ENCODE results near the gene FIGN.

DNA sequence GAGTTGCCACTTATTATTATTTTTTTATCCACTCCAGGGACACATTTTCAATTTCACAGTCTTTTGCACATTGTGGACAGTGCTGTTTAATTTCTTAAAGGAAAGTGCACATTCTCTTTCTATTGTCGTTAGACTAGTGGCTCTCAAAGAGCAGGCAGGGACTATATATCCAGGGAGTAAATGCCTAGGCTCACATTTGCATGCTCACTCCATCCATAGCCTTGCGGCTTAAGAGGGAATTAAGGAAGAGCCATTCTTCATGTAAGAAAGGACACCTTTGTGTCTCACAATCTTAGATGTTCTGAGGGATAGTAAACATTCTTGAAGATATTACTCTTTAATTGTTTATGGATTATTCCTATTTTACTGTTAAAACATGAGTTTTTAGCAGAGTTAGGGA is 70.8 kb downstream of the FIGN start:
- TF ChIP-seq, protein P1, sequence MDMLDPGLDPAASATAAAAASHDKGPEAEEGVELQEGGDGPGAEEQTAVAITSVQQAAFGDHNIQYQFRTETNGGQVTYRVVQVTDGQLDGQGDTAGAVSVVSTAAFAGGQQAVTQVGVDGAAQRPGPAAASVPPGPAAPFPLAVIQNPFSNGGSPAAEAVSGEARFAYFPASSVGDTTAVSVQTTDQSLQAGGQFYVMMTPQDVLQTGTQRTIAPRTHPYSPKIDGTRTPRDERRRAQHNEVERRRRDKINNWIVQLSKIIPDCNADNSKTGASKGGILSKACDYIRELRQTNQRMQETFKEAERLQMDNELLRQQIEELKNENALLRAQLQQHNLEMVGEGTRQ (IDR thresholded peaks at IDR 0.05; ENCODE audit: low read depth, low read length) = no peak
- TF ChIP-seq CEBPB (IDR thresholded peaks at IDR 0.05; ENCODE audit: low read depth, low read length) (no peak), RAD21 (IDR thresholded peaks at IDR 0.05; ENCODE audit: low read length) (no peak), FOS (IDR thresholded peaks at IDR 0.05; ENCODE audit: low read depth, low read length) (no peak), POLR2A (IDR thresholded peaks at IDR 0.05; ENCODE audit: low read depth, low read length) (no peak), RFX5 (IDR thresholded peaks at IDR 0.05; ENCODE audit: low read depth, low read length) (no peak), BHLHE40 (IDR thresholded peaks at IDR 0.05; ENCODE audit: low read depth, low read length) (no peak)
- TF ChIP-seq, protein P2, sequence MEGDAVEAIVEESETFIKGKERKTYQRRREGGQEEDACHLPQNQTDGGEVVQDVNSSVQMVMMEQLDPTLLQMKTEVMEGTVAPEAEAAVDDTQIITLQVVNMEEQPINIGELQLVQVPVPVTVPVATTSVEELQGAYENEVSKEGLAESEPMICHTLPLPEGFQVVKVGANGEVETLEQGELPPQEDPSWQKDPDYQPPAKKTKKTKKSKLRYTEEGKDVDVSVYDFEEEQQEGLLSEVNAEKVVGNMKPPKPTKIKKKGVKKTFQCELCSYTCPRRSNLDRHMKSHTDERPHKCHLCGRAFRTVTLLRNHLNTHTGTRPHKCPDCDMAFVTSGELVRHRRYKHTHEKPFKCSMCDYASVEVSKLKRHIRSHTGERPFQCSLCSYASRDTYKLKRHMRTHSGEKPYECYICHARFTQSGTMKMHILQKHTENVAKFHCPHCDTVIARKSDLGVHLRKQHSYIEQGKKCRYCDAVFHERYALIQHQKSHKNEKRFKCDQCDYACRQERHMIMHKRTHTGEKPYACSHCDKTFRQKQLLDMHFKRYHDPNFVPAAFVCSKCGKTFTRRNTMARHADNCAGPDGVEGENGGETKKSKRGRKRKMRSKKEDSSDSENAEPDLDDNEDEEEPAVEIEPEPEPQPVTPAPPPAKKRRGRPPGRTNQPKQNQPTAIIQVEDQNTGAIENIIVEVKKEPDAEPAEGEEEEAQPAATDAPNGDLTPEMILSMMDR (conservative IDR thresholded peaks at IDR 0.05; ENCODE audit: low read depth, low read length) = no peak

All from IMR-90 (cell line).